ENCODE measurements around the gene SLAIN1. TPM values are rescaled to one million over a fixed set of nuclear protein-coding genes. Genes with fewer than 3 reads are reported as not detected.

The SLAIN1 gene
- total RNA-seq, 3 donors from 2014 or later = 20.8 to 23.0 (median 22.0) TPM

DNA sequence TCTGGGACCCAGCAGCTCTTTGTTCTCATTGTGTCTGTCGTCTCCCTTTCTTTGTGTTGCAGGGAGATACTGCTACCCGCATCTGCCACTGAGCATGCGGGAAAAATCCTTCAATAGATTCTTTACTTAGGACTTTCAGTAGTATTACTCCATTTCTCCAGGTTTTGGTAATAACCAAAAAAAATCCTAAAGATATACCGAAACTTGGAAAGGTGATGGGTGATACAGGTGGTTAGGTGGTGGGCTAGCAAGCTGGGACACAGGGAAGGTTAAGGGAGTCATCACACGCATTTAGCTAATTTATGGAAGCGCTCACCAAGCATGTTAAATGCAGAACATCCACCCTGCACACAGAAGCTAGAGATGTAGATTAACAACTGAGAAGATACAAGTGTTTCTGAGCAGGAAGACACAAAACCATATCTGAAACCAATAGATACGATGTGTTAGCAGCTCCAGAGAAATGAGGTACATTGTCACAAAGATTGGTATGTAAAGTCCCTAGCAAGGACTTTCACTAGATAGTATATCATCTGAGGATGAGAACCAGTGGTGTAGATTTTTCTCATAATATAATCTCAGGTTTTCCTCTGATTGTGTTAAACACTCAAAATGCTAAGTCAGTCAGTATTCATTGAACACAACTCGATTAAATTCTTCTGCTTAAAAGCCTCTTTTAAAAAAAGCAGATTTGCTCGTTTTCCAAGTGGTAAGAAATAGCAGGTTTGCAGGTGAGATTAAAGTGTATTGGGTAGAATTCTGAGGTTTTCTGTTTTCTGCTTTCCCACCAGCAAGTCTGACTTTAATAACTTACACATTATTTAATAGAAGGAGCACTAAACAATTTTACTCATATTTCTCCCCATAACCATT is 1.2 kb upstream of the SLAIN1 start:
- Mint-ChIP-seq H3K27me3 (ENCODE audit: low read depth) (no peaks in the 10 kb centered on the region), H3K4me1 (ENCODE audit: low read depth) (peaks cover 35% of the 10 kb centered on the region), H3K9me3 (no peaks in the 10 kb centered on the region), H3K4me3 (peak overlapping the region; percentile 84), H3K36me3 (ENCODE audit: insufficient read depth) (no peaks in the 10 kb centered on the region)
- DNase-seq (no peak), ATAC-seq (no peak)

DNA sequence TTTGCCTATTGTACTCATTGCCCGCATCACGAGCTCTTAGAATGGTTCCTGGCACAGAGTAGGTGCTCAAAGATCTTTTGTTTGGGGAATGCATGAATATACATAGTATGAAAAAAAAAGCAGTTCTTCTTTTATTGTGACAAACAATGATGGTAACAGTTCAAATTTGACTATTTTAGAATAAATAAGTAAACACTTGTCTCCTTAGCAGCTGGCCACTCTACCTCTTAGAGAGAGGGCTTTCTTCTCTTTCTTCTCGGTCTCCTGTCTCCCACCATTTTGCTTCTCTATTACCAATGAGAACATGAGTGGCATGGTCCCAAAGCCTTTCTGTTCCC is 639 bp upstream of the SLAIN1 start:
- peak overlapping the region; percentile 84 for H3K4me3 Mint-ChIP-seq
- ATAC-seq (peak in 1 of 2 donors; percentile 3), DNase-seq (no peak)
- no peaks in the 10 kb centered on the region for H3K9me3 Mint-ChIP-seq
- H3K4me1 Mint-ChIP-seq (ENCODE audit: low read depth) = peaks cover 35% of the 10 kb centered on the region
- H3K36me3 Mint-ChIP-seq (ENCODE audit: insufficient read depth) = no peaks in the 10 kb centered on the region
- H3K27me3 Mint-ChIP-seq (ENCODE audit: low read depth) = no peaks in the 10 kb centered on the region

DNA sequence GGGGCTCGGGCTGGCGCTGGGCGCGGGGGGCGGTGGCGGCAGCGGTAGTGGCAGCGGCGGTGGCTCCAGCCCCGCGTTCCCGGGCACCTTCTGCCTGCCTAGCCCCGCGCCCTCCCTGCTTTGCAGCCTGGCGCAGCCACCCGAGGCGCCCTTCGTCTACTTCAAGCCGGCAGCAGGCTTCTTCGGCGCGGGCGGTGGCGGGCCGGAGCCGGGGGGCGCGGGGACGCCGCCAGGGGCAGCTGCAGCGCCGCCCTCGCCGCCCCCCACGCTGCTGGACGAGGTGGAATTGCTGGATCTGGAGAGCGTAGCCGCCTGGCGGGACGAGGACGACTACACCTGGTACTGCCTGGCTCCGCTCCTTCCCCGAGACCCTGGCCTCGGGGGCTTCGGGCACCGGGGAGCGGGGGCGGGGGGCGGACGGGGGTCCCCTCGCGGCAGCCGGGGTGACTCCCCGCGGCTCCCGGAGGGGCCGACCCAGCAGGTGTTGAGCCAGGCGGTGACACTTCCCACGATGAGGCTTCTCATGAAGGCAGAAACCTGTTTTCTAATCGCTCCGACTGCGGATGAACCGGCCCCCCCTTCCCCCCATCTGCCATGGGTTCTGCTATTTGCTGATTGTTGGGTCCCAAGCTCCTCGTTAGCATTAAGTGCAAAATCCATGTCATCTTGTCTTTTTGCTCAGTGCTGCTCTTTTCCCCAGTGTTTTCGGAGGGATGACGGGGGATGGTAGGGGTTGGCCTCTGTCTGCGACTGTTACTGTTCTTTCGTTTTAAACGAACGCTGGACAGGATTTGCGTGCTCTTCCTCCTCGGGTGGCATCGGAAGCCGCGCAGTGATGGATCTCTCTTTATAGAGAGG is 943 bp downstream of the SLAIN1 start:
- no peaks in the 10 kb centered on the region for H3K36me3 Mint-ChIP-seq (ENCODE audit: insufficient read depth)
- H3K27me3 Mint-ChIP-seq (ENCODE audit: low read depth) = no peaks in the 10 kb centered on the region

DNA sequence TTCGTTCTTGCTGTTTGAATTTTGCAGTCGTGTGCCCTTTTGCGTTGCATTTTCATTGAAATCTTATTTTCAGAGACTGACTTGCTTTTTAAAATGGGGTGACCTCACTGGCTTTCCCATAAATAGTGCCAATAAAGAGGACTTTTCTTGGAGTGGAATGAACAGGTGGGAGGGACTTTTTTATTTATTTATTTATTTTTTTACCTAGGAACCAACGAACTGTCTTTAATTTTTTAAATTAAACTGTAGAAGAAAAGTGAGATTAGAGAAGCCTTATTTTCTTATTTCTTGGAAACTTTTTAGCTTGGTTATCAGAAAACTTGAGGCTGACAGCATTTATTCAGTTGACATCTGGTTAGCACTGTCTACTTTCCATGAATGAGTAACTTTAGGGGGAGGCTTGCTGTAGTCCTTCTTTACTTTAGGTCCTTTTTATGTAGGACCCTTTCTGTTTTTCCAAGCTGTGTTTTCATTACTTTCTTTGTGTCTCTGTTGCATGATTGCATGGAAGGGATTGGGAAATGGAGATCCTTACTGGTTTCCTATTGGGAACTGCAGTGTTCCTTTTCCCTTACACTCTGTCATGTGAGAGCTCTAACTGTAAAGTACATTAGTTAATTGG is 1.7 kb downstream of the SLAIN1 start:
- no peak for ATAC-seq
- peaks cover 40% of the 10 kb centered on the region for H3K4me1 Mint-ChIP-seq (ENCODE audit: low read depth)
- no peaks in the 10 kb centered on the region for H3K27me3 Mint-ChIP-seq (ENCODE audit: low read depth)

More for the DNA sequence above, 943 bp downstream of the SLAIN1 start:
- peaks cover 40% of the 10 kb centered on the region for H3K4me1 Mint-ChIP-seq (ENCODE audit: low read depth)
- peak overlapping the region; percentile 96 for H3K4me3 Mint-ChIP-seq
- no peaks in the 10 kb centered on the region for H3K9me3 Mint-ChIP-seq
- ATAC-seq (peak; percentile 45 to 51), DNase-seq (peak; percentile 33)

DNA sequence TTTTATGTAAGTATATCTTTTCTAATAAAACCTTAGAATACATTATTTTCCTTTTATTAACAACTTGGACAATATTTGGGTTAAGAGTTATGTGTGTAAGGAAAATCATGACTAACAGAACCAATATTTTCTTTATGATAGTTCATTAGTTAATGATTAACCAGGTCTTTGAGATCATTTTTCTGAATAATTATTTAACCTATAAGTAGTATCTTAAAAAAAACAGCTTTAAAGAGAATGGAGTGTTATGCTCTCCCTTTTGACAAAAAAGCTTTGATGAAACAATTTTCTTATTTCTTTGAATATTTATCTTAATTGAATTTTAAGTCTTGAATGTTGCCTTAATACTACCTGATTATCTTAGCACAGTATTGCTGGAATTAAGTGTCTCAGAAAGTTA is 3.8 kb downstream of the SLAIN1 start:
- Mint-ChIP-seq H3K4me3 (no peak overlapping the region), H3K4me1 (ENCODE audit: low read depth) (peaks cover 31% of the 10 kb centered on the region)
- ATAC-seq = no peak

More for the DNA sequence above, 1.7 kb downstream of the SLAIN1 start:
- H3K9me3 Mint-ChIP-seq = no peaks in the 10 kb centered on the region
- no peaks in the 10 kb centered on the region for H3K36me3 Mint-ChIP-seq (ENCODE audit: insufficient read depth)
- H3K4me3 Mint-ChIP-seq = peak overlapping the region; percentile 96
- no peak for DNase-seq

DNA sequence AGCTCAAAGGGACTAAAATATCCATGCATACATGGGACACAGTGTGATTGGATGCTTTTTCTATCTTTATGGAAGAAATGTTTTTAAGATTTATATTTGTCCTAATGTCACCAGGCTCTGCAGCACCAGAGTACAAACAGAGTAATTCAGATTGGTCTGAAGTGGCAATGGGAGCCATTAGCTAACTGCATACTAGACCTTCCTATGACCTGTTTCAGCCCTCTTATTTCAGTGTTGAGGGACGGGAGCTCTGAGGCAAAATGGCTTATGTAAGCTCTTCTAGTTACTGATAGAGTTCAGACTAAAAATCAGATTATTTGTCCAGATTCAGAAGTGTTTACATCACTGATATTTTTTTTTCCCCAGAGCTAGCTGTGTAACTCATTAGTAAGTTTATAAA is 4.9 kb downstream of the SLAIN1 start:
- H3K4me1 Mint-ChIP-seq (ENCODE audit: low read depth) = peaks cover 23% of the 10 kb centered on the region
- H3K4me3 Mint-ChIP-seq = no peak overlapping the region
- DNase-seq (no peak), ATAC-seq (no peak)
- peaks cover 5% of the 10 kb centered on the region for H3K9me3 Mint-ChIP-seq
- peaks cover 14% of the 10 kb centered on the region for H3K36me3 Mint-ChIP-seq (ENCODE audit: insufficient read depth)
- no peaks in the 10 kb centered on the region for H3K27me3 Mint-ChIP-seq (ENCODE audit: low read depth)

More for the DNA sequence above, 3.8 kb downstream of the SLAIN1 start:
- Mint-ChIP-seq H3K9me3 (no peaks in the 10 kb centered on the region), H3K27me3 (ENCODE audit: low read depth) (no peaks in the 10 kb centered on the region), H3K36me3 (ENCODE audit: insufficient read depth) (peaks cover 3% of the 10 kb centered on the region)
- DNase-seq = no peak

DNA sequence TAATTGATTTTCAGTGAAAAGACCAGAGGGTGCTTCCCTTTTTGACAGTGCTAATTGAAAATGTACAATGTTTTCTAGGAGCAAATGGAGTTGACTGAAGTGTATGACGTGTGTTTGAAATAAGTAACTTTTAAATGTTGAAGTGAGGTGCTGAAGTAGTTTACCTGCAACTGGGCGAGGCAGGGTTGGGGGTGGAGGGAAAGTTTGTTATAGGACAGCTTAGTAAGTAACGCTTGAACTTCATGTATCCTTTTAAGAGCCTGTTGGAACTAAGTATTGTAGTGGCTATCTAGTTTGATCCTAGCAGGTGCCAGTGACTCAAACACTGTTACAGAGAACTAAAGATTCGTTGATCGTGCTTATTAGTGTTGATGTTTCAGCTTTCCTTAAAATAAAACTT is 5.9 kb downstream of the SLAIN1 start:
- H3K27me3 Mint-ChIP-seq (ENCODE audit: low read depth) = no peaks in the 10 kb centered on the region
- DNase-seq = no peak
- peaks cover 7% of the 10 kb centered on the region for H3K9me3 Mint-ChIP-seq
- peaks cover 23% of the 10 kb centered on the region for H3K4me1 Mint-ChIP-seq (ENCODE audit: low read depth)
- no peak overlapping the region for H3K4me3 Mint-ChIP-seq
- ATAC-seq = no peak
- H3K36me3 Mint-ChIP-seq (ENCODE audit: insufficient read depth) = peaks cover 24% of the 10 kb centered on the region

DNA sequence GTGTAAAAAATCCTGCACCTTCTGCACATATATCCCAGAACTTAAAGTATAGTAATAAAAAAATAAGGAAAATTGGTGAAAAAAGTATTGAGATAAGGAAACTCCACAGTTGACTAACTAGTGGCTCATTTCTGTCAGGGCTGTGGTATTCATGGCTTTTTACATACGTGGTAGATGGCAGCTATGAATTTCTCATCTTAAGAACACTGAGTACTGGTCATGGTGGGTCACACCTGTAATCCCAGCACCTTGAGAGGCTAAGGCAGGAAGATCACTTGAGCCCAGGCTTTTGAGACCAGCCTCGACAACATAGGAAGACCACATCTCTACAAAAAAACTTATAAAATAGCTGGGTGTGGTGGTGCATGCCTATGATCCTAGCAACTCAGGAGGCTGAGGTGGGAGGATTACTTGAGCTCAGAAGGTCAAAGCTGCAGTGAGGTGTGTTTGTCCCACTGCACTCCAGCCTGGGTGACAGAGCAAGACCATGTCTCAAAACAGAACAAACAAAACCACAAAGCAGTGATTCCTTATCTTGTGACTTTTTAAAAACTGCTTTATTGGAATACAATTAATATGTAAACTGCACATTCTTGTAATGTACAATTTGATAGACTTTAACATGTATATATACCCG is 16.8 kb downstream of the SLAIN1 start:
- H3K4me3 Mint-ChIP-seq = no peak overlapping the region
- H3K36me3 Mint-ChIP-seq (ENCODE audit: insufficient read depth) = peaks cover 4% of the 10 kb centered on the region
- peak; percentile 43 for ATAC-seq
- peaks cover 36% of the 10 kb centered on the region for H3K4me1 Mint-ChIP-seq (ENCODE audit: low read depth)
- peaks cover 23% of the 10 kb centered on the region for H3K9me3 Mint-ChIP-seq
- H3K27me3 Mint-ChIP-seq (ENCODE audit: low read depth) = no peaks in the 10 kb centered on the region
- DNase-seq = no peak

DNA sequence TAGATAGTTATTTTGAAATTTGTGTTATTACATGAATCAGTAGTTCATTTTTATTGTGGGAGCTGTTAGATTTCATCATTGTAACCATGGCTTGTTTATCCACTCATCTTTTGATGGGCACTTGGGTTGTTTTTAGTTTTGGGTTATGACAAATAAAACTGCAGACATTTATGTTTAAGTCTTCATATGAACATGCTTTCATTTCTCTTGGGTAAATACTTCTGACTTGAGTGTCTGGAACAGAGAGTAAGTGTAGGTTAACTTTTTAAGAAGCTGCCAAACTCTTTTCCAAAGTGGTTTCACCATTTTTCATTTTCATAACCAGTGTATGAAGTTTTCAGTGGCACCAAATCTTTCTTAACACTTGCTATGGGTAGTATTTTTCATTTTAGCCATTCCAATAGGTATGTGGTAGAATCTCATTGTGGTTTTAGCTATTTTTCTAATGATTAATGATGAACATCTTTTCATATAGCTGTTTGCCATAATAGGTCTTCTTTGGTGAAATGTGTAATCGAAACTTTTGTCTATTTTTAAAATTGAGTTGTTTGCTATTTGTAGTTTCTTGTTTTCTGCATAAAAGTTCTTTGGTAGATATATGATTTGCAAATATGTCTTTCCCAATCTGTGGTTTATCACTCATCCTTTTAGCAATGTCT is 17.9 kb downstream of the SLAIN1 start:
- ATAC-seq = peak; percentile 34 to 52
- no peak overlapping the region for H3K4me3 Mint-ChIP-seq
- H3K36me3 Mint-ChIP-seq (ENCODE audit: insufficient read depth) = peaks cover 5% of the 10 kb centered on the region
- DNase-seq = no peak
- no peaks in the 10 kb centered on the region for H3K27me3 Mint-ChIP-seq (ENCODE audit: low read depth)
- peaks cover 21% of the 10 kb centered on the region for H3K9me3 Mint-ChIP-seq
- H3K4me1 Mint-ChIP-seq (ENCODE audit: low read depth) = peaks cover 36% of the 10 kb centered on the region

DNA sequence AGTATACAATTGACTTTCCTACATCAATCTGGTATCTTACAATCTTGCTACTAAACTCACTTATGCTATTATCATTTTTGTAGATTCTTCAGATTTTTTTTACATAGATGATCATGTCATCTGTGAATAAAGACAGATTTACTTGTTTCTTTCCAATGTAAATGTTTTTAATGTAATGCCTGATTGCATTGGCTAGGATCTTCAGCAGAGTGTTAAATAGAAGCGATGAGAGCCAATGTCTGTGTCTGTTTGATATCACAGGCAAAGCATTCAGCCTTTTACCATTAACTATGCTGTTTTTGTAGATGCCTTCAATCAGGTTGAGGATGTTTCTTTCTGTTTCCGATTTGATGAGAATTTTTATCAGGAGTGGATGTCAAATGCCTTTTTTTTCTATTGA is 19.2 kb downstream of the SLAIN1 start:
- Mint-ChIP-seq H3K9me3 (peaks cover 10% of the 10 kb centered on the region), H3K27me3 (ENCODE audit: low read depth) (no peaks in the 10 kb centered on the region), H3K4me1 (ENCODE audit: low read depth) (peaks cover 38% of the 10 kb centered on the region), H3K4me3 (no peak overlapping the region), H3K36me3 (ENCODE audit: insufficient read depth) (peaks cover 15% of the 10 kb centered on the region)
- no peak for DNase-seq
- no peak for ATAC-seq

DNA sequence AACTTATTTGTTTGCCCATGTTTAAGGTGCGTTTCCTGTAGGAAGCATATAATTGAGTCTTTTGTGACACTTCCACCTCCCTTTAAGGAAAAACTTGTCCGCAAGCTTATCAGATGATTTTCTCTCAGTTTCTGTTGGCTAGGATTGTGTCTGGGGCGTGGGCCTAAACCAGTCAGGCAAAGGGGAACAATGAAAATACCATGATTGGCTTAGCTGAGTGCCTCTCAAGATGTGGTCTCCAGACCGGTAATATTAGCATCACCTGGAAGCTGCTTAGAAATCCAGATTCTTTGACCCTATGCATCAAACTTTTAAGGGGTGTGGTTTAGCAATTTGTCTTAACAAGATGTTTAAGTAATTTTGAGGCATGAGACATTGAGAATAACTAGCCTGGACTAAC is 20.0 kb downstream of the SLAIN1 start:
- H3K36me3 Mint-ChIP-seq (ENCODE audit: insufficient read depth) = peaks cover 19% of the 10 kb centered on the region
- ATAC-seq = no peak
- H3K4me1 Mint-ChIP-seq (ENCODE audit: low read depth) = peaks cover 38% of the 10 kb centered on the region
- no peak for DNase-seq
- H3K9me3 Mint-ChIP-seq = peaks cover 2% of the 10 kb centered on the region
- H3K27me3 Mint-ChIP-seq (ENCODE audit: low read depth) = no peaks in the 10 kb centered on the region
- no peak overlapping the region for H3K4me3 Mint-ChIP-seq

DNA sequence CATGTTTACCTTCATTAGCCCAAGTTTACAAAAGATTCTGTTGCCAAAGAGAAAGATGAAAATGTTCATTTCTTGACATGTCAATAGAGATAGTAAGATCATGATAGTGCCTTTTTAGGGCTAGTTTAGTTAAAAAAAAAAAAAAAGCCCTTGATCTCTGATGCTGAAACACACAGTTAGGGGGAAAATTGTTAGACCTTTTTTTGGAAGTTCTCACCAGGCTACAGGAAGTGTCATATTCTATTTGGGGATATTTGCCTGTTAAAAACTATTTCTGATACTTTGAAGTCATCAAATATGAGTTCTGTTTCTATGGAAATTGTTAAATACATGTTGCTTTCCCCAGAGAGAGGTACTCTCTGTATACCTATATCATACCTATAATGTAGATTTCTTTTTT is 21.6 kb downstream of the SLAIN1 start:
- no peaks in the 10 kb centered on the region for H3K27me3 Mint-ChIP-seq (ENCODE audit: low read depth)
- no peak overlapping the region for H3K4me3 Mint-ChIP-seq
- ATAC-seq (no peak), DNase-seq (no peak)
- peaks cover 40% of the 10 kb centered on the region for H3K4me1 Mint-ChIP-seq (ENCODE audit: low read depth)
- no peaks in the 10 kb centered on the region for H3K9me3 Mint-ChIP-seq
- peaks cover 30% of the 10 kb centered on the region for H3K36me3 Mint-ChIP-seq (ENCODE audit: insufficient read depth)

DNA sequence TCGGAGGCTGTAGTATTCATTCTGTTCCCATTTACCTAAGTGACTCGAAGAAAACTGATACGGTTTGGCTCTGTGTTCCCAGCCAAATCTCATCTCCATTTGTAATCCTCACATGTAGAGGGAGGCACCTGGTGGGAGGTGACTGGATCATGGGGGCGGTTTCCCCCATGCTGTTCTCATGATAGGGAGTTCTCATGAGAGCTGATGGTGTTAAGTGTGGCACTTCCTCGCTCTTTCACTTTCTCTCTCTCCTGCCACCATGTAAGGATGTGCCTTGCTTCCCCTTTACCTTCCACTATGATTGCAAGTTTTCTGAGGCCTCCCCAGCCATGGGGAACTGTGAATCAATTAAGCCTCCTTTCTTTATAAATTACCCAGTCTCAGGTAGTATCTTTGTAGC is 23.5 kb downstream of the SLAIN1 start:
- DNase-seq (no peak), ATAC-seq (no peak)
- Mint-ChIP-seq H3K27me3 (ENCODE audit: low read depth) (no peaks in the 10 kb centered on the region), H3K4me1 (ENCODE audit: low read depth) (peaks cover 35% of the 10 kb centered on the region), H3K4me3 (no peak overlapping the region), H3K36me3 (ENCODE audit: insufficient read depth) (peaks cover 43% of the 10 kb centered on the region), H3K9me3 (no peaks in the 10 kb centered on the region)

All from activated T-cell treated with anti-CD3 and anti-CD28 coated beads, Interleukin-2, amount 50 U/mL, for 4 hours (primary cell).